Liver (tissue), 10 donors: ENCODE results near the gene COX4I1. TPM values are rescaled to one million over a fixed set of nuclear protein-coding genes. Genes with fewer than 3 reads are reported as not detected.

ENCODE experiments used
- DNase-seq: peaks from one replicate; pipeline ENCODE4 v3.0.0-alpha.2; 2017; ENCODE audit warnings: low spot score
- H3K27ac ChIP-seq, 2 donors: one replicate each; pipeline ENCODE4 v1.7.0; 2013; ENCODE audit warnings: inconsistent platforms in 2 of 2, low read length in 2 of 2, control low read depth in 1 of 2, low read depth in 1 of 2, mild to moderate bottlenecking in 1 of 2
- H3K27me3 ChIP-seq, 4 donors: one replicate each; pipeline versions ENCODE4 v1.6.1 to v1.7.0; 2013; ENCODE audit warnings: low read length in 3 of 4, inconsistent platforms in 1 of 4, mild to moderate bottlenecking in 1 of 4, moderate library complexity in 1 of 4; ENCODE audit not compliant: control insufficient read depth in 4 of 4, insufficient read depth in 4 of 4
- H3K36me3 ChIP-seq, 4 donors: one replicate each; pipeline versions ENCODE4 v1.6.1 to v1.7.0; 2013; ENCODE audit warnings: low read length in 3 of 4, mild to moderate bottlenecking in 3 of 4, low read depth in 1 of 4, moderate library complexity in 1 of 4; ENCODE audit not compliant: control insufficient read depth in 4 of 4, insufficient read depth in 3 of 4
- H3K4me1 ChIP-seq, 4 donors: one replicate each; pipeline versions ENCODE4 v1.6.1 to v1.7.0; 2013; ENCODE audit warnings: low read length in 3 of 4, mild to moderate bottlenecking in 3 of 4, moderate library complexity in 1 of 4; ENCODE audit not compliant: control insufficient read depth in 4 of 4, insufficient read depth in 4 of 4
- H3K4me3 ChIP-seq, 3 donors: one replicate each; pipeline versions ENCODE4 v1.6.1 to v1.7.0; 2013; ENCODE audit warnings: low read length in 3 of 3, control low read depth in 1 of 3, low read depth in 1 of 3, mild to moderate bottlenecking in 1 of 3
- H3K9ac ChIP-seq, 2 donors: one replicate each; pipeline ENCODE4 v1.7.0; 2013; ENCODE audit warnings: low read length in 2 of 2, mild to moderate bottlenecking in 2 of 2, moderate library complexity in 2 of 2, control low read depth in 1 of 2, low read depth in 1 of 2
- H3K9me3 ChIP-seq, 4 donors: one replicate each; pipeline versions ENCODE4 v1.6.1 to v1.7.0; 2013; ENCODE audit warnings: low read length in 3 of 4; ENCODE audit not compliant: control insufficient read depth in 4 of 4
- CTCF ChIP-seq: fragments of 150-350 bp; IDR thresholded peaks from 2 replicates; pipeline ENCODE4 v1.5.1; 2017; ENCODE audit warnings: improper control_type of control experiment, low read depth, low read length; ENCODE audit not compliant: missing input control
- FOXA1 ChIP-seq: IDR thresholded peaks from 2 replicates; pipeline ENCODE4 v1.6.1; 2016; ENCODE audit warnings: antibody characterized with exemption
- FOXA2 ChIP-seq: IDR thresholded peaks from 2 replicates; pipeline ENCODE4 v1.6.1; 2016; ENCODE audit warnings: antibody characterized with exemption
- JUND ChIP-seq, 2 donors: IDR thresholded peaks; 2 replicates each; pipeline ENCODE4 v1.6.1; 2016; ENCODE audit warnings: antibody characterized with exemption in 2 of 2
- RXRA ChIP-seq, 2 donors: IDR thresholded peaks; 2 replicates each; pipeline ENCODE4 v1.6.1; 2017 to 2018; ENCODE audit warnings: antibody characterized with exemption in 2 of 2, mild to moderate bottlenecking in 1 of 2
- WGBS: extraction: QIAGEN DNeasy Blood & Tissue Kit; methylation state at CpG from one replicate; pipeline ENCODE4 v1.1.7; 2013; 5-methylcytosine and 5-hydroxymethylcytosine counted together
- polyA plus RNA-seq, 2 donors: library from polyadenylated mRNA; stranded (reverse) in 1 of 2; unstranded in 1 of 2; fragments of 200-250 nt in 1 of 2; fragments of >200 nt in 1 of 2; fragmentation: Nextera tagmentation in 1 of 2; extraction: Ambion mirVana in 1 of 2; gene quantifications; one replicate each; pipeline versions ENCODE4 v1.2.1 to v1.2.3, GENCODE V29; 2013 to 2015
- small RNA-seq: library from RNA; depleted of rRNA; stranded (forward); fragments of <200 nt; gene quantifications from one replicate; pipeline ENCODE3, GENCODE V24; 2014
- total RNA-seq, 2 donors: library from RNA; depleted of rRNA; stranded (reverse); fragments of >200 nt; gene quantifications; one replicate each; pipeline ENCODE4 v1.2.3, GENCODE V29; 2014
- donor health status: healthy.
- donor health status: healthy.
- donor health status: healthy.
- donor health status: healthy.
- donor health status: healthy.

The COX4I1 gene
- total and polyA plus RNA-seq, 4 donors: 186 to 576 (median 331) TPM

GRCh38 chr16:85856079-85856478 is 56.6 kb downstream of the COX4I1 start:
- WGBS: 89% methylated on average over 6 of the region's 6 CpGs
- H3K4me1 ChIP-seq: peaks cover 0 to 8% (median 4%) of the 10 kb centered on the region in 4 donors
- H3K9ac ChIP-seq: no peak overlapping the region
- no peak overlapping the region for H3K27ac ChIP-seq
- TF ChIP-seq JUND (IDR thresholded peaks at IDR 0.05): no peak
- DNase-seq: no peak
- H3K36me3 ChIP-seq: no peaks in the 10 kb centered on the region
- H3K4me3 ChIP-seq: no peak overlapping the region
- no peaks in the 10 kb centered on the region for H3K27me3 ChIP-seq
- H3K9me3 ChIP-seq: no peaks in the 10 kb centered on the region

- H3K9ac ChIP-seq: no peak overlapping the region
- peaks cover 0 to 5% (median 4%) of the 10 kb centered on the region in 4 donors for H3K4me1 ChIP-seq
- H3K4me3 ChIP-seq: no peak overlapping the region
- no peak overlapping the region for H3K27ac ChIP-seq
- DNase-seq: no peak
- H3K9me3 ChIP-seq: no peaks in the 10 kb centered on the region
- TF ChIP-seq CTCF: no peak
- TF ChIP-seq FOXA2: no peak
- TF ChIP-seq RXRA (IDR thresholded peaks at IDR 0.05): no peak
- no peak for TF ChIP-seq FOXA1
- H3K36me3 ChIP-seq: no peaks in the 10 kb centered on the region
- WGBS: 83% methylated on average over 5 of the region's 5 CpGs
- no peaks in the 10 kb centered on the region for H3K27me3 ChIP-seq
These were observed 57.1 kb downstream of the COX4I1 start for GRCh38 chr16:85856585-85856984.

Small RNA genes lying within 50 kb of the gene (small RNA-seq; reads per million reads assigned to genes)
- not detected for gene RNU1-103P

Other genes starting within 250 kb of the COX4I1 start
- 10 to 100 TPM; 35.9 to 37.7 TPM for gene GSE1, start 186.4 kb upstream of the COX4I1 start, total RNA-seq
- 10 to 100 TPM in 1 of 2 donors, 1 to 10 TPM in 1; 9.9 to 14.4 TPM for gene GSE1, start 186.4 kb upstream of the COX4I1 start, polyA plus RNA-seq
- gene GINS2, start 110.7 kb upstream of the COX4I1 start, total RNA-seq: 1 to 10 TPM in 1 of 2 donors, under 1 TPM in 1; 0.17 to 9.3 TPM
- gene GINS2, start 110.7 kb upstream of the COX4I1 start, polyA plus RNA-seq: 1 to 10 TPM in 1 of 2 donors, under 1 TPM in 1; 0.69 to 1.0 TPM
- under 1 TPM; 0.37 to 0.42 TPM for gene C16orf74, start 48.6 kb upstream of the COX4I1 start, total RNA-seq
- gene C16orf74, start 48.6 kb upstream of the COX4I1 start, polyA plus RNA-seq: under 1 TPM; 0.44 to 0.75 TPM
- gene EMC8, start 151 bp upstream of the COX4I1 start, total RNA-seq: 10 to 100 TPM; 12.0 to 12.4 TPM
- 10 to 100 TPM; 12.1 to 12.4 TPM for gene EMC8, start 151 bp upstream of the COX4I1 start, polyA plus RNA-seq
- 10 to 100 TPM; 17.1 to 25.8 TPM for gene IRF8, start 99.5 kb downstream of the COX4I1 start, total RNA-seq
- gene IRF8, start 99.5 kb downstream of the COX4I1 start, polyA plus RNA-seq: 1 to 10 TPM; 5.1 to 7.6 TPM